RPMI7951 (cell line): ENCODE results near the gene PDE12. TPM values are rescaled to one million over a fixed set of nuclear protein-coding genes. Genes with fewer than 3 reads are reported as not detected.

Source experiments
- DNase-seq: peaks from one replicate; pipeline ENCODE4 v3.0.0-alpha.2; 2012; ENCODE audit warnings: low read depth
- total RNA-seq: library from RNA; depleted of rRNA; stranded (reverse); fragments of >200 nt; shearing (Covaris generic); gene quantifications from 2 replicates; pipeline ENCODE4 v1.2.3, GENCODE V29; 2014; rRNA removed

The PDE12 gene, protein sequence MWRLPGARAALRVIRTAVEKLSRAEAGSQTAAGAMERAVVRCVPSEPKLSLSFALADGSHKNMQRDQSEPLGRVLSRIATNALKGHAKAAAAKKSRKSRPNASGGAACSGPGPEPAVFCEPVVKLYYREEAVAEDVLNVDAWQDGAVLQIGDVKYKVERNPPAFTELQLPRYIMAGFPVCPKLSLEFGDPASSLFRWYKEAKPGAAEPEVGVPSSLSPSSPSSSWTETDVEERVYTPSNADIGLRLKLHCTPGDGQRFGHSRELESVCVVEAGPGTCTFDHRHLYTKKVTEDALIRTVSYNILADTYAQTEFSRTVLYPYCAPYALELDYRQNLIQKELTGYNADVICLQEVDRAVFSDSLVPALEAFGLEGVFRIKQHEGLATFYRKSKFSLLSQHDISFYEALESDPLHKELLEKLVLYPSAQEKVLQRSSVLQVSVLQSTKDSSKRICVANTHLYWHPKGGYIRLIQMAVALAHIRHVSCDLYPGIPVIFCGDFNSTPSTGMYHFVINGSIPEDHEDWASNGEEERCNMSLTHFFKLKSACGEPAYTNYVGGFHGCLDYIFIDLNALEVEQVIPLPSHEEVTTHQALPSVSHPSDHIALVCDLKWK
- 25.0 and 27.0 TPM in 2 replicates for total RNA-seq

DNA sequence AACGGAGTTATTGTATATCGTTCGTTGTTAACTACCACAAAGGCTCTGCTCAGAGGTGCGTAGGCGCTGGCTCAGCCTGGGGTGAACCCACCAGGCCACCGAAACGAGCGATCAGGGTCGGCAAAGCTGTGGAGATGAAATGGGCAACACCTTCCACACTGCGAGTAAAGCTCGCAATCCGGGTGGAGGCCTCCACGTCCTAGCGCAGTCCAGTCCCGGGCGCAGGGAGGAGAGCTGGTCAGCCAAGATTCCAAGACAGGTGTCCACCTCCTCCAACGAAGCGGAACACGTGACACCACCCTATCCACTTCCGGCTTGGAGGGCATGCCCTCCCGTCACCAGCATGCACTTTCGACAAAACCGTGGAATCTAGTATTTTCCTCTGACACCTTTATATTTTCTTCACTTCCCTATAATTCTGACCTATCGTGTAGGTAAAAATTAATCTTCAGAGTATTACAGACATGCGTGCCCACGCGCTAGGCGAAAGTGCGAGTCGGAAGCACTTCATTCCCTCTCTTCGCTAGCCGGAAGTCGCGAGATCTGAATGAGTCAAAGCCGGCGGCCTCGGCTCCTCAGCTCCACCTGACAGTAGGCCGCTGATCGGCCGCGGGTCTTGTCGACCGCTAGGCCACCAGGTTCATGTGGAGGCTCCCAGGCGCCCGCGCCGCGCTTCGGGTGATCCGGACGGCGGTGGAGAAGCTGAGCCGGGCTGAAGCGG, at the start of gene PDE12:
Gene PDE12, plus strand, starts transcription at position 537 of the 721 bp plus-strand sequence. Its CDS starts 106 bp downstream, at position 643.
- DNase-seq, result peak; percentile 93

DNA sequence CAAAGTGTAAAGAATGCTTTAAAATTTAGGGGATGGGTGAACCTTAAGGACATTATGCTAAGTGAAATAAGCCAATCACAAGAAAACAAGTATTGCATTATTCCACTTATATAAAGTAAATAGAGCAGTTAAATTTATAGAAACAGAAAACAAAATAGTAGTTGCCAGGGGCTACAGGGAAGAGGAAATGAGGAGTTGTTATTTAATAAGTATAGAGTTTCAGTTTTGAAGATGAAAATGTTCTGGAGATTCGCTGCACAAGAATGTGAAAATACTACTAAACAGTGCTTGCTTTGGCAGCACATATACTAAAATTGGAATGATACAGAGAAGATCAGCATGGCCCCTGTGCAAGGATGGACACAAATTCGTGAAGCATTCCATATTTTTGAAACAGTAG, 43.9 kb upstream of the PDE12 start:
- DNase-seq, result peak; percentile 8

DNA sequence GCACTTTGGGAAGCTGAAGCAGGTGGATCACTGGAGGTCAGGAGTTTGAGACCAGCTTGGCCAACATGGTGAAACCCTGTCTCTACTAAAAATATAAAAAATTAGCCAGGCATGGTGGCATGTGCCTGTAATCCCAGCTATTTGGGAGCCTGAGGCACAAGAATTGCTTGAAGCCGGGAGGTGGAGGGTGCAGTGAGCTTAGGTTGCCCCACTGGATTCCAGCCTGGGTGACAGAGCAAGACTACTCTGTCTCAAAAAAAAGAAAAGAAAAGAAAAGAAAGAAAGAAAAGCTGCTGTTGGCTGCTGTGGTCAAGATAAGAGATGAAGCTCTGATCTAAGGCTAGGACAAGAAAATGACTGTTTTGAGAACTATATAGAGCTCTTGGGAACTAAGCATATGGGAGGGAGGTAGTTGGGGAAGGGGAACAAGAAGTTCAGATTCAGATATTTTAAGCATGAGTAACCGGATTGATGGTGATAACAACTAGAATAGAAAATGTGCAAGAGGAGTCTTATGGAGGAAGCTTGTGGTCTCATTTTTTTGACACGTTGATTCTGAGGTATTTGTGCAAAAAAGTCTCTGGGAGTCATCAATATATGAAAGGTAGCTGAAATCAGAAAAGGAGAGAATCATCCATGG, 37.7 kb upstream of the PDE12 start:
- peak; percentile 80 for DNase-seq

DNA sequence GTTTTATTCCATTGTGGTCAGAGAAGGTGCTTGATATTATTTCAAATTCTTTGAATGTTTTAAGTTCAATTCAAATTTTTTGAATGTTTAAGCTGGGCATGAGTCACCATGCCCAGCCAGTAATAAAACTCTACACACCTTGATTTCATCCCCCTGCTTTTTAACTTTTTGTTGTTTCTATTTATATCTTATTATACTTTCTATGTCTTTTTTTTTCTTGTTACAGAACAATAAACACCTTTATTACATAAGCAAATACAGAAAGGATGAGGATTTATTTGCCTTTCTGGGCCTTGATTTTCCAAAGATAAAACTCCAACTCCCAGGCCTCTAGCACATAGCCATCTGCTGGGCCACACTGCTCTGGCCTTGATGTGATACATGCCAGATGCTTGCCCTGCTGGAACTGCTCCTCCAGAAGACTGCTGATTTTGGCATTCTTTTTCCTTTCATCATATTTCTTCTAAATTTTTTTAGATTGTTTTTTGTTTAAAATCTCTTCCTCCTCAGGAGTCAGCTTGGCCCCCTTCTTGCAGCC, 25.9 kb upstream of the PDE12 start:
- no peak for DNase-seq

DNA sequence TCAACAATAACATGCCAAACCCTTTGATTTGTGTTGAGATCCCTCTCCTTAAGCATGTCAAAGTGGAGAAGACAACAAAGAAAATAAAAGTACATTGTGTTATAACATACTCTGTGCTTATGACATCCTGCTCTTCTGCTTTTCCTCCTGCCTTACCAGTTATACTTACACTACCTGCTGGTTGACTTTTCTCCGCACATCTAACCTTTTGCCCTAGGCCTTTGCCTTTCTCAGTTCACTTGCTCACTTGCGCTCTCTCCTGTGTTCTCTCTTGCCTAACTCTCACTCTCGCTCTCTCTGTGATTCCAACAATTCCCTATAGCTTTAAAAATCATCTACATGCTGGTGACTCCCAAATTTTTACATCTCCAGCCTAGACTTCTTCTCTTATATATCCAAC, 17.6 kb upstream of the PDE12 start:
- no peak for DNase-seq

DNA sequence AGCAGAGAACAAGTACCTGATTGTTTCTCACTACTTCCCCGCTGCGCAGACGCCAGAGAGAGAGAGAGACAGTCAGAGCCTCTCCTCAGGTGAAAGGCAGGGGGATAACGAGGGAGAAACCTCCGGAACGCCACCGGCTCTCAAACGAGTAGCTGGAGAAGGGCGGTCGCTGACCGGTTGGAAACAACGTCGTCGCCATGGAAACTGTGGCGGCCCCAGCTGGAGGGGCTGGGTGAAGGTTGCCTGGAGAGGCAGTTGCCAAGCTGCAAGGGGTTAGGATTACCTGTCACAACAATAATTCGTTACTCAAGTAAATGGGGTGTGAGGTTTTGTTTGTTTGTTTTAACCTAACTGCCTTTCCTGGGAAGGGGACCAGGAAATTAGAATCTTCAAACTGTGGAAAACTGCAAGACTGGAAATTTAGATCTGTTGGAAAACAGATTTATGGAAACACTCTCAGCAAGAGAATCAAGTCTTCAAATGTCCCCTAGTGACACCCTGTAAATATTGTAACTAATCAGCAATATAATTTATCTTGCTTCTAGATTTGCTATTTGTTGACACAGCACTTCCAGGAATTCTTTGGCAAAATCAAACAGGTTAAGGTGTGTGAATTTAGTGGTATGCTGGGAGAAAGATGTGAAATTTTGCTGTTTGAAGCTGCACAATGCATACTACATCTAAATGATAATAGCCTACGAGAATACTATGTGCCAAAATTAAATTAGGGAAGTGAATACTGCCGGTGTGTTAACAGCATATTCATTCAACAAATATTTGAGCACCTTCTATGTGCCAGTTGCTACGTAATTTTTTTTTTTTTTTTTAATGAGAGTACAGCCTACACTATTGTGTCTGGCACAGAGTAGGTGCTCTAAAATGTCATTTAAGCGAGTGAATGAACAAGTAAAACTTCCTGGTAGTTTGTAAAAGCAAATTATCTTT, 11.6 kb upstream of the PDE12 start, which contains the start of gene DNAH12:
Gene DNAH12, minus strand, starts transcription at position 164 of the 945 bp plus-strand sequence. CDS start 1,474 bp downstream, outside the sequence.
- peak; percentile 49 for DNase-seq

DNA sequence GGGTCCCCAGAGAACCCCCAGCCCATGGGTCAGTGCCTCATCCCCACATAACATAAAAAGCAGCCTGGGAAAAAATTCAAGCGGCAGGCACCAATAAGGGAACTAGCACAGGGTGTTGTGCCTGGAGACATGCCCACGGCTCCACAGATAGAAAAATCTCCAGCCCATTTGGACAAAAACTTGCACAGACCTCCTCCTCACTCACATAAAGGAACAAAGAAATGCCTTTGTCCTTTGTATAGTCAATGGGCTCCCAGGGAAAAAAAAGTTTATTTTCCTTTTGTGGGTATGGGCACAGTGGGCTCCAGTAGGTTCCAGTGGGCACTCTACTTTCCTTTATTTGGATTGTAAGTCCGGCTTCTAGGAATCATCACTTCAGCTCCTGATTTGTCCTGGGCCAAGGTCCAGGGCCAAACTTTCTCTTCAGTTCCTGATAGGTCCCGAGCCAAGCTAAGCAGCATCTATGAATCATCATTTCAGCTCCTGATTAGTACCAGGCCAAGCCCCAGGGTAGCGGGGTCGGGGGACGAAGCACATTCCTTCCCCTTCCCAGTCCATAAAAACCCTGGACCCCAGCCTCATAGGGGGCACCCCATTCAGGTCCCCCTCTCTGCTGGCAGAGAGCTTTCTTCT, 10.3 kb upstream of the PDE12 start:
- DNase-seq, result peak; percentile 49

DNA sequence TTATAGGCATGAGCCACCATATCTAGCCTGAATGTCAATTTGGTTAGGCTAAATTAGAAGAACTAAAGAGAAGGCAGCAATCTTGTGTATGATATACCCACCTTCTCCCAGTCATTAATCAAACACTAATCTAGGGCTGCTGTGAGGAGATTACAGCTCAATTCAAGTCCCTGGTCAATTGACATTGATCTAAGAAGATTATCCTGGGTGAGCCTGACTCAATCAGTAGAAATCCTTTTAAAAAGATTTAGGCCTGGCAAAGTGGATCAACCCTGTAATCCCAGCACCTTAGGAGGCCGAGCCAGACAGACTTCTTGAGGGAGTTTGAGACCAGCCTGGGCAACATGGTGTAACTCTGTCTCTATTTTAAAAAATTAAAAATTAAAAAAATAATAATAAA, 9.5 kb upstream of the PDE12 start:
- no peak for DNase-seq

DNA sequence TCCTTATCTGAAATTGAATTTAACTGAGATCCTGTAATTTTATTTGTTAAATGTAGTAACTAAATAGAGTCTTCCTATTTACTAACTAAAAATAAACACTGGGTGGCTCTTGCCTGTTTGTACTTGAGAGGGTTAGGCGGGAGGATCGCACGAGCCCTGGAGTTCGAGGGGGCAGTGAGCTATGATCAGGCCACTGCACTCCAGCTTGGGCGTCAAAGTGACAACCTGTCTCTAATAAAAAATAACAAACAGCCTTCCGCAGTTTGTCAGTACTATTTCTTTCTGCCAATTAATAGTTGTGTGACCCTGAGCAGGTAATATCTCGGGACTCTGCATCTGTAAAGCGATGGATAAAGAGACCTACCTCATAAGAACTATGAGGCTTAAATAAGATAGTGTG, 768 bp upstream of the PDE12 start:
- no peak for DNase-seq

DNA sequence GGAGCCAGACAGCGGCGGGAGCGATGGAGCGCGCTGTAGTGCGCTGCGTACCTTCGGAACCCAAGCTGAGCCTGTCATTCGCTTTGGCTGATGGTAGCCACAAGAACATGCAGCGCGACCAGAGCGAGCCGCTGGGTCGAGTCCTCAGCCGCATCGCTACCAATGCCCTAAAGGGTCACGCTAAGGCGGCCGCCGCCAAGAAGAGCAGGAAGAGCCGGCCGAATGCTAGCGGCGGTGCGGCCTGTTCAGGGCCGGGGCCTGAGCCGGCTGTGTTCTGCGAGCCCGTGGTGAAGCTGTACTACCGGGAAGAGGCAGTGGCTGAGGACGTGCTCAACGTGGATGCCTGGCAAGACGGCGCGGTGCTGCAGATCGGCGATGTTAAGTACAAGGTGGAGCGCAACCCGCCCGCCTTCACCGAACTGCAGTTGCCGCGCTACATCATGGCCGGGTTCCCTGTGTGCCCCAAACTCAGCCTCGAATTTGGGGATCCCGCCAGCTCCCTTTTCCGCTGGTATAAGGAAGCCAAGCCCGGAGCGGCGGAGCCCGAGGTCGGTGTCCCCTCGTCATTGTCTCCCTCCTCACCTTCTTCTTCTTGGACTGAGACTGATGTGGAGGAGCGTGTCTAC, 498 bp downstream of the PDE12 start:
- peak; percentile 37 for DNase-seq

DNA sequence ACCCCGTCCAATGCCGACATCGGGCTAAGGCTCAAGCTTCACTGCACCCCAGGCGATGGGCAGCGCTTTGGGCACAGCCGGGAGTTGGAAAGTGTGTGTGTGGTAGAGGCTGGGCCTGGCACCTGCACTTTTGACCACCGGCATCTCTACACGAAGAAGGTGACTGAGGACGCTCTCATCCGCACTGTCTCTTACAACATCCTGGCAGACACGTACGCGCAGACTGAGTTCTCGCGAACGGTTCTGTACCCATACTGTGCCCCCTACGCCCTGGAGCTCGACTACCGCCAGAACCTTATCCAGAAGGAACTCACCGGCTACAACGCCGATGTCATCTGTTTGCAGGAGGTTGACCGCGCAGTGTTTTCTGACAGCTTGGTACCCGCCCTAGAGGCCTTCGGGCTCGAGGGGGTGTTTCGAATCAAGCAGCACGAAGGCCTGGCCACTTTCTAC, 1.0 kb downstream of the PDE12 start:
- DNase-seq, result peak; percentile 55

DNA sequence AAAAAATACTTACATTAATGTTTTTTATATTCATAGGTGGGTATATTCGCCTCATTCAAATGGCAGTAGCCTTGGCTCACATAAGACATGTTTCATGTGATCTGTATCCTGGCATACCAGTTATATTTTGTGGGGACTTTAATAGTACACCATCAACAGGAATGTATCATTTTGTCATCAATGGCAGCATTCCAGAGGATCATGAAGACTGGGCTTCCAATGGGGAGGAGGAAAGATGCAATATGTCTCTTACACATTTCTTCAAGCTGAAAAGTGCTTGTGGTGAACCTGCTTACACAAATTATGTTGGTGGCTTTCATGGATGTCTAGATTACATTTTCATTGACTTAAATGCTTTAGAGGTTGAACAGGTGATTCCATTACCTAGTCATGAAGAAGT, 3.5 kb downstream of the PDE12 start:
- DNase-seq, result peak; percentile 51

DNA sequence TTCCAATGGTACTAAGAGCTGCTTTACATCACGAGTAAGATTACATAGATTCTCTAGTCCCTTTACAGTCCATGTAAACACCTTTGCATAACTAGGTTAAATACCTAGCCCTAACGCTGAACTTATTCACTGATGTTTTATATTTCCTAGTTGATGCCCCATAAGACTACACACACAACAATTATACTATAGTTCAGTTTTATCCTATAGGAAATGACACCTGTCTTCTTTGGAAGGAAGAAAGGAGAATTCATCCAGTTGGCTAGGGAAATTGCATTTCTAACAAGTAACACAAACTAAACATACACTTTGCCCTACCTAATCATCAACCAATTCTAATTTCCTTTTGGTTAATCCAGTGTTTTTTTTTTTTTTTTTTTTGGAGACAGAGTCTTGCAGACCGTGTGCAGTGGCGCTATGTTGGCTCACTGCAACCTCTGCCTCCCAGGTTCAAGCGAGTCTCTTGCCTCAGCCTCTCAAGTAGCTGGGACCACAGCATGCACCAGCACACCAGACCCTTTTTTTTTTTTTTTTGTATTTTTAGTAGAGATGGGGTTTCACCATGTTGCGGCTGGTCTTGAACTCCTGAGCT, 13.9 kb downstream of the PDE12 start:
- no peak for DNase-seq

DNA sequence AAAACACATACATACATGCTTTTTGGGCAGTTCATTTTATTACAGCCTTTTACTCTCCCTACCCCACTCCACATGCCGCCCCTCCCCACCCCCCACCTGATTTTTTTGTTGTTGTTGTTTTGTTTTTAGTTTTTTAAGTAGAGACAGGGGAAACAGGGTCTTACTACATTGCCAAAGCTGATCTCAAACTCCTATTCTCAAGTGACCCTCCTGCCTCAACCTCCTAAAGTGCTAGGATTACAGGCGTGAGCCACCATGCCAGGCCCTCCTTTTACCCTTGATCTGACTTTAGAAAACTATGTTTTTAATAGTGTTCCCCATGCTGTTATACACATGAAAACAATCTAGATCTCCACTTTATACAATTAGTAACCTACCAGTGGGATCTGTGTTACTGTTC, 14.8 kb downstream of the PDE12 start:
- no peak for DNase-seq

DNA sequence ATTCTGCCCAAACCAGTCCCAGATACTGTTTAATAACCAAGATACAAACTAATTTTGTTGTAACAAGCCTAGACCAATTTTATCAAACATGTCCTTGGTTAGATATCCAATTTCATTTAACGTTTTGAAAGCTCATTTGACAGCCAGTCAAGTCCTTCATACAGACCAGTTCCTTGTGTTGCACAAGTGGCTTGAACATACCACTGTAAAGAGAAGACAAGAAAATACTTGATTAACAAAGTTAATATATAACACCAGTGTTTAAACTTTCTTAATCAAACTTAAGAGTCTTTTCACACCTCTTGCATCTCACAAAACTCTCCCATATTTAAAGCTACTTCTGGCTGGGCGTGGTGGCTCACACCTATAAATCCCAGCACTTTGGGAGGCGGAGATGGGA, 16.0 kb downstream of the PDE12 start:
- no peak for DNase-seq

DNA sequence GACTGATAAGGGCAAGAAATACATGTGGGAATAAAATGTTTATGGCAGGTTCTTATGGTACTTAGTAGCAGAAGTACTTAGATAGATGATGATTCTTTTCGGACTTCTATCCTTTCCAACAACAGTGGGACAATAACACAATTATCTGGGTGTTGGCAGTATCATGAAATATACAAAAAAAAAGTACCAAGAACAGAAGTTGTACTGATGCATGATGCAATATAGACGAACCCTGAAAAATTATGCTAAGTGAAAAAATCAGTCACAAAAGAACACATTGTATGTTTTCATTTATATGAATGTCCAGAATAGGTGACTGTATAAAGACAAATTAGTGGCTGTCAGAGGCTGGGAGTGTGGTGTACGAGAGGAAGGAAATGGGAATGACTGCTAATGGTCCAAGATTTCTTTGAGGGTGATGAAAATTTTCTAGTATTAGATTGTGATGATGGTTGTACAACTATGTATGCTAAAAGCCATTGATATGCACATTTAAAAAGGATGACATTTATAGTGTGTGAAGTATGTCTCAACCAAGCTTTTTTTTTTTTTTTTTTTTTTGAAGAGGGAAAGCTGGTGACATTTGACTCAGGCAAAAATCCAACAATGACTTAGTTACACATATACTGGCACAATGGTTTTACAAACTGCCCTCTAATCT, 20.0 kb downstream of the PDE12 start:
- no peak for DNase-seq

DNA sequence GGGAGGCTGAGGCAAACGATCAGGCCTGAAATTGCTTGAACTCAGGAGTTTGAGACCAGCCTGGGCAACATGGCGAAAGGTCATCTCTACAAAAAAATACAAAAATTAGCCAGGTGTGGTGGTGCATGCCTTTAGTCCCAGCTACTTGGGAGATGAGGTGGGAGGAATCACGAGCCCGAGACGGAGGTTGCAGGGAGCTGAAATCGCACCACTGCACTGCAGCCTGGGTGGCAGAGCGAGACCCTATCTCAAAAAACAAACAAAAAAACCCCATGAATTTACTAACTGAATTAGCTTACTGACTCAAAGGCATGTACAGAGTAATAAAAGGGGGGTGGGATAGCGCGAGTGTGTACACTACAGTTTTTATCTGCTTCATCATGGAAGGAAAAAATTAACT, 21.7 kb downstream of the PDE12 start:
- DNase-seq, result no peak

DNA sequence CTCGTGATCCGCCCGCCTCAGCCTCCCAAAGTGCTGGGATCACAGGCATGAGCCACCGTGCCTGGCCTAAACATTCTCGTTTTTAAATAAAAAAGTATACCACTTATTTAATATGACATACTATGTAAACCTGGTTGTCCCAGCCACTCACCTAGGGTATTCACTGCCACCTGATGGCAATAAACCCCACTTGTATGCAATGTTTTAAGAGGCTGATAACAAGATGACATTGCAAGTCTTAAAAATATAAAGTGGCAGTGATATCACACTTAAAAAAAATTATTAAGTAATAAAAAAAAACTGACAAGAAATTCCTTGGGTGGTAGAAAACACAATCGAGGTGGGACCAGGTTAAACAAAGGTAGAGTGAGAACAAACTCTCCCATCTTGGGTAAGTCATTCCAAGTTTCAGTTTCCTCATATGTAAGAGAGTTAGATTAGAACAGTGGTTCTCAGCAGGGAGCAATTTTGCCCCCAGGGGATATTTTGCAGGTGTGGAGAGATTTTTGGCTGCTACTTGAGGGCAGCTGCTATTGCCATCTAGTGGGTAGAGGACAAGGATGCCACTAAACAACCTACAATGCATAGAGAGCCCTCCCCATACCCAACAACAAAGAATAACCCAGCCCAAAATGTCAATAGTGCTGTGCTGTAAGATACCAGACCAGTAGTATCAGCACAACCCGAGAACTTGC, 26.5 kb downstream of the PDE12 start:
- peak; percentile 72 for DNase-seq
